NCI-H146 (cell line): ENCODE results near the gene PTPRH.

Experiments
- DNase-seq: peaks from one replicate; lab custom pipeline; 2025; lab: John Stamatoyannopoulos, UW

Gene PTPRH

DNA sequence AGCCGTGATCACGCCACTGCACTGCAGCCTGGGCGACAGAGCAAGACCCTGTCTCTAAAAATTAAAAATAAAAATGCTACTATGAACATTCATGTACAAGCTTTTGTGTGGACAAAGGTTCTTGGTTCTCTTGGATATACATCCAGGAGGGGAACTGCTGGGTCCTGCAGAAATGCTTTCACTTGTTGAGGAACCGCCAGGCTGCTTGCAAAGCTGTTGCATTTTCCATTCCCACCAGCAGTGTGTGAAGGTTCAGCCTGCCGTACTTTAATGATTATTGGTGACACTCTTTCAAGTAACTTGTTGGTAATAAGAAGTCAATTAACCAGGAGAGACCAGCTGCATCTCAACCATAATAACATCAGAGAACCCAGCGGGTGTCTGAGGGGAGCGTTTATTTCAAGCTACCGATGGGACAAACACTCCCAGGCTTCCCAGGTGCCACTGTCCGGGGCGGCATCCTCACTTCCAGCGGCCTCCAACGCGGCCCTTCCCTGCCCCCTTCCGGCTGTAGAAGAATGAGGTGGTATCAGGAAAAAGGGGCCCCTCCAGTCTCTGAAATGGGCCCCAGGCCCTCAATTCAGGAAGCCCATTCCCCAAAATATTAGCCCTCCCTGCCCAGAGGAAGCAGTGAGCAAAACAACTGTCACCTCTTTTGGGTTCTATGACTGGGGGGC lies 76.7 kb downstream of the PTPRH start:
- DNase-seq: no peak

- DNase-seq: no peak
Measured at GRCh38 chr19:55131421-55131820, 77.9 kb downstream of the PTPRH start.
